Measurements from ENCODE around the gene WBP4.
"Not testable (repeated sequence)": the region's sequence is repeated elsewhere in the genome, so short reads cannot be mapped to it uniquely, and the experiment has no call there.

The WBP4 gene

DNA sequence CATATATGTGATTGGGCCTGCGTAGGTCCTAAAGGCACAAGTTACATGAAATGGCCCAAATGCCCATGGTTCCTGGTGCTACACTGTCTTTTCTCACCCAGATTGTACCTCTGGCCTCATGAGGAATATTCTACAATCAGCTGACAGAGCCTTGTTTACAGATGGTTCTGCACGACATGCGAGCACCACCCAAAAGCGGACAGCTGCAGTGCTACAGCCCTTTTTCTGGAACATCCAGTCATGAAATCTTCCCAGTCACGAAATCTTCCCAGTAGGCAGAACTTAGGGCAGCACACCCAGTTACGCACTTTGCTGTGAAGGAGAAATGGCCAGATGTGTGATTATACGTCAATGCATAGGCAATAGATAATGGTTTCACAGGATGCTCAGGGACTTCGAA lies 34.5 kb upstream of the WBP4 start:
- Histone ChIP-seq H3K27me3 (ENCODE audit: control insufficient read depth, insufficient read depth, low read length) (no peaks in the 10 kb centered on the region), H3K9ac (ENCODE audit: low read length) (no peak overlapping the region), H3K4me1 (ENCODE audit: control insufficient read depth, insufficient read depth, low read length) (no peaks in the 10 kb centered on the region), H3K4me3 (ENCODE audit: low read depth, low read length) (no peak overlapping the region), H3K36me3 (ENCODE audit: control insufficient read depth, insufficient read depth, low read length) (no peaks in the 10 kb centered on the region), H3K9me3 (ENCODE audit: control insufficient read depth, insufficient read depth, low read depth, low read length) (no peaks in the 10 kb centered on the region), H3K27ac (ENCODE audit: low read depth, low read length) (no peak overlapping the region)

DNA sequence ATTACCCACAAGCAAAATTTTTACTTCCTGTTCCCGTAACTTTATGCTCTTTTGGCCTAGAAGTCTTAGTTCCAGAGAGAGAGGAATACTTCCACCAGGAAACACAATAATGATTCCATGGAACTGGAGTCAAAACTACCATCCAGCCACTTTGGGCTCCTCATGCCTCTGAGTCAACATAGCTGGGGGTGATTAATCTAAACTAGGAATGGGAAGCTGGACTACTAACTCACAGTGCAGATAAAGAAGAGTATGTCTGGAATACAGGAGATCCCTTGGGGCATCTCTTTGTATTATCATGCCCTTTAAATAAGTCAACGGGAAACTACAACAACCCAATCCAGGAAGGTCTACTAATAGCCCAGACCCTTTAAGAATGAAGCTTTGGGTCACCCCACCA lies 33.3 kb upstream of the WBP4 start:
- no peaks in the 10 kb centered on the region for H3K27me3 ChIP-seq (ENCODE audit: control insufficient read depth, insufficient read depth, low read length)
- H3K36me3 ChIP-seq (ENCODE audit: control insufficient read depth, insufficient read depth, low read length), result no peaks in the 10 kb centered on the region
- H3K4me3 ChIP-seq (ENCODE audit: low read depth, low read length), result no peak overlapping the region
- no peaks in the 10 kb centered on the region for H3K9me3 ChIP-seq (ENCODE audit: control insufficient read depth, insufficient read depth, low read depth, low read length)
- no peaks in the 10 kb centered on the region for H3K4me1 ChIP-seq (ENCODE audit: control insufficient read depth, insufficient read depth, low read length)
- H3K27ac ChIP-seq (ENCODE audit: low read depth, low read length), result no peak overlapping the region
- H3K9ac ChIP-seq (ENCODE audit: low read length), result no peak overlapping the region

DNA sequence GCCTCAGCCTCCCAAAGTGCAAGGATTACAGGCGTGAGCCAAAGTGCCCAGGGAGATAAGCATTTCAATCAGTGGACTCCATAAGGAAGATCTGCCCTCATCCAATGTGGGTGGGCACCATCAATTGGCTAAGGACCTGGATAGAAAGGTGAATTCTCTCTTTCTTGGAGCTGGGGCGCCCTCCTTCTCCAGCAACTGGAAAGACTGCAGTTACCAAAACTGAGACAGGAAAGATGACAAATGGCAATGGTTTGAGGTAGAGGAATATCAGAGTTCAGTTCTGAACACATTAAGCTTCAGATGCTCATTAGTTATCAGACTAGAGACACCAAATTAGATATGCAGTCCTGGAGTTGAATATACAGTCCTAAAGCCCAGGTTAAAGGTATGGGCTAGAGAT lies 31.7 kb upstream of the WBP4 start:
- Histone ChIP-seq H3K9ac (ENCODE audit: low read length) (no peak overlapping the region), H3K27ac (ENCODE audit: low read depth, low read length) (no peak overlapping the region), H3K4me1 (ENCODE audit: control insufficient read depth, insufficient read depth, low read length) (no peaks in the 10 kb centered on the region), H3K27me3 (ENCODE audit: control insufficient read depth, insufficient read depth, low read length) (no peaks in the 10 kb centered on the region), H3K4me3 (ENCODE audit: low read depth, low read length) (no peak overlapping the region), H3K36me3 (ENCODE audit: control insufficient read depth, insufficient read depth, low read length) (no peaks in the 10 kb centered on the region), H3K9me3 (ENCODE audit: control insufficient read depth, insufficient read depth, low read depth, low read length) (no peaks in the 10 kb centered on the region)

DNA sequence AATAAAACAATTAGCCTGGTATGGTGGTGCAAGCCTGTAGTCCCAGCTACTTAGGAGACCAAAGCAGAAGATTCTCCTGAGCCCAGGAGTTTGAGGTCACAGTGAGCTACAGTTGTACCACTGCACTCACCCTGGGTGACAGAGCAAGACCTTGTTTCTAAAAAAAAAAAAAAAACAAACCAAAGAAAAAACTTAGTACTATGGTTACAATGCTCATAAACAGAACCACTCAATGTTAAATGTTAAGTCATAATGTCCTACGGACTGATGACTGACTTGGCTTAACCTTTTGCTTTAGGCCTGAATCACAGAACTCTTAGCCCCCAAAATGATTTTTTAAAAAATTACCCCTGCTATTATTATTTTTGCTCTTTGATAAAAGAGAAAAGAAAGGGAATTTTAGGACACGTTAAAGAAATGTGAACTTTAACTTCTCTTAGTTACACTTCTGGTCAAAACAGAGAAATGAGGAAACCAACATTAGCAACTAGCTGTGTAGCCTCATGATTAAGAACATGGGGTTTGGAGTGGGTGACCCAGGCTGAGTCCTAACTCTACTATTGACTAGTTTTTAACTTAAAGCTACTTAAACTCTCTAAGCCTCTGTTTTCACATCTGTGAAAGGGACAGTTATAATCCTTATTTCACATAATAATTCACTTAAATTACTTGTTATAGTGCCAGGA lies 28.5 kb upstream of the WBP4 start:
- no peaks in the 10 kb centered on the region for H3K27me3 ChIP-seq (ENCODE audit: control insufficient read depth, insufficient read depth, low read length)
- no peak overlapping the region for H3K9ac ChIP-seq (ENCODE audit: low read length)
- H3K4me1 ChIP-seq (ENCODE audit: control insufficient read depth, insufficient read depth, low read length), result peaks cover 3% of the 10 kb centered on the region; the same call in 1 of the 2 replicates
- no peak overlapping the region for H3K4me3 ChIP-seq (ENCODE audit: low read depth, low read length)
- no peaks in the 10 kb centered on the region for H3K9me3 ChIP-seq (ENCODE audit: control insufficient read depth, insufficient read depth, low read depth, low read length)
- H3K36me3 ChIP-seq (ENCODE audit: control insufficient read depth, insufficient read depth, low read length), result no peaks in the 10 kb centered on the region
- H3K27ac ChIP-seq (ENCODE audit: low read depth, low read length), result no peak overlapping the region

DNA sequence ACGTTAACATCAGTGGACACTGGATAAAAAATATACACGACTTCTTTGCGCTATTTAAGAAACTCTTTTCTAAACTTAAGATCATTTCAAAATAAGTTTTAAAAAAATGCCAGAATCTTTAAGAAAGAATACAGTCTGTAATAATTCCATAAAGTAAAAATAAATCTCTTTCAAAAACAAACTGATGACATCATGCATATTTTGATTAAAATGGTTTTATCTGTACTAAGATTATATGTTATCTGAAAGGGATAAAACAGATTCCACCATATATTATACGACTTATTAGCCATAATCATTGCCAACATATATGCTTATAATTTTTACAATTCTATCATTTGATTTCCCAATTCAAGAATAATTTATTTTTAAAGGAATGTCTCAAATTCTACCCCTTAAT lies 26.9 kb upstream of the WBP4 start:
- Histone ChIP-seq H3K4me1 (ENCODE audit: control insufficient read depth, insufficient read depth, low read length) (peaks cover 3% of the 10 kb centered on the region; the same call in 1 of the 2 replicates), H3K27me3 (ENCODE audit: control insufficient read depth, insufficient read depth, low read length) (no peaks in the 10 kb centered on the region), H3K27ac (ENCODE audit: low read depth, low read length) (no peak overlapping the region), H3K9ac (ENCODE audit: low read length) (no peak overlapping the region), H3K9me3 (ENCODE audit: control insufficient read depth, insufficient read depth, low read depth, low read length) (peaks cover 2% of the 10 kb centered on the region; the same call in 1 of the 2 replicates), H3K4me3 (ENCODE audit: low read depth, low read length) (no peak overlapping the region), H3K36me3 (ENCODE audit: control insufficient read depth, insufficient read depth, low read length) (no peaks in the 10 kb centered on the region)

DNA sequence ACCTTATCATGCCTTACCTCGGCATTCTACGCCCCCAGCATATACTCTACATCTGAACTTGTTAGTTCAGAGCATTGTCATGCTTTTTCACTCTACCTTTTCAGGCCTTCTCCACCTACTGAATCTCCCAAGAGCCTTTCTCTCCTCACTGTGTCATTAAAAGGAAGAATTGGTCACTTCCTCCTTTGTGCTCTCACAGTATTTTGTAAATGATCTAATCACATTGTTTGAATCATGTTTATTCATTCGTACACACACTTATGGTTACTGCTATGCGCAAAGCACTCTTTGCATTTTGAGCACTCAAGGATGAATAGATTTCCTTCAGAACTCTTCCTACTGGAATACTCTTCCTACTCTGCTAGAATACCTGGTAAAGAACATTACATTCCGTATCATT lies 26.4 kb upstream of the WBP4 start:
- Histone ChIP-seq H3K4me3 (ENCODE audit: low read depth, low read length) (no peak overlapping the region), H3K27ac (ENCODE audit: low read depth, low read length) (no peak overlapping the region), H3K36me3 (ENCODE audit: control insufficient read depth, insufficient read depth, low read length) (no peaks in the 10 kb centered on the region), H3K27me3 (ENCODE audit: control insufficient read depth, insufficient read depth, low read length) (no peaks in the 10 kb centered on the region), H3K9me3 (ENCODE audit: control insufficient read depth, insufficient read depth, low read depth, low read length) (peaks cover 2% of the 10 kb centered on the region; the same call in 1 of the 2 replicates), H3K4me1 (ENCODE audit: control insufficient read depth, insufficient read depth, low read length) (peaks cover 3% of the 10 kb centered on the region; the same call in 1 of the 2 replicates), H3K9ac (ENCODE audit: low read length) (no peak overlapping the region)

DNA sequence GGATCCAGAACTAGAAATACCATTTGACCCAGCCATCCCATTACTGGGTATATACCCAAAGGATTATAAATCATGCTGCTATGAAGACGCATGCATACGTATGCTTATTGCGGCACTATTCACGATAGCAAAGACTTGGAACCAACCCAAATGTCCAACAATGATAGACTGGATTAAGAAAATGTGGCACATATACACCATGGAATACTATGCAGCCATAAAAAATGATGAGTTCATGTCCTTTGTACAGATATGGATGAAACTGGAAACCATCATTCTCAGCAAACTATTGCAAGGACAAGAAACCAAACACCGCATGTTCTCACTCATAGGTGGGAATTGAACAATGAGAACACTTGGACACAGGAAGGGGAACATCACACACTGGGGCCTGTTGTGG lies 24.8 kb upstream of the WBP4 start:
- H3K9ac ChIP-seq (ENCODE audit: low read length), result not testable (repeated sequence)

DNA sequence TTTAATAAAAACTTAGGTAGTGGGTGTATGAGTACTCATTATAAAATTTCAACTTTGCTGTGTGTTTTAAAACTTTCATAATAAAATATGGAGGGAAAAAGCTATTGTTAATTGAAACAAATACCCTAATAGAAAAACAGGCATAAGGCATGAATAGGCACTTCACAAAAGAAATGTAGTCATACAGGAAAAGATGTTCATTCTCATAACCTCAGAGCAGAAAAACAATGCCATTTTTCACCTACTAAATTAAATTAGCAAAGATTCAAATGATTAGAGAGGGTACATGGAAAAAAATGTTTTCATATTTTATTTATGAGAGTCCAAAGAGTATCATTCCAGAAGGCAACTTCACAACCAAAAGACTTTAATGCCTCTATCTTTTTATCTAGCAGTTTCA lies 21.6 kb upstream of the WBP4 start:
- Histone ChIP-seq H3K4me3 (ENCODE audit: low read depth, low read length) (no peak overlapping the region), H3K27ac (ENCODE audit: low read depth, low read length) (no peak overlapping the region), H3K9ac (ENCODE audit: low read length) (no peak overlapping the region), H3K36me3 (ENCODE audit: control insufficient read depth, insufficient read depth, low read length) (no peaks in the 10 kb centered on the region), H3K9me3 (ENCODE audit: control insufficient read depth, insufficient read depth, low read depth, low read length) (peaks cover 21% of the 10 kb centered on the region), H3K4me1 (ENCODE audit: control insufficient read depth, insufficient read depth, low read length) (peaks cover 2% of the 10 kb centered on the region; the same call in 1 of the 2 replicates), H3K27me3 (ENCODE audit: control insufficient read depth, insufficient read depth, low read length) (no peaks in the 10 kb centered on the region)

More for the DNA sequence above, 24.8 kb upstream of the WBP4 start:
- not testable (repeated sequence) for H3K4me1 ChIP-seq (ENCODE audit: control insufficient read depth, insufficient read depth, low read length); H3K36me3 ChIP-seq (ENCODE audit: control insufficient read depth, insufficient read depth, low read length); H3K27me3 ChIP-seq (ENCODE audit: control insufficient read depth, insufficient read depth, low read length); H3K27ac ChIP-seq (ENCODE audit: low read depth, low read length); H3K4me3 ChIP-seq (ENCODE audit: low read depth, low read length)
- peaks cover 19% of the 10 kb centered on the region for H3K9me3 ChIP-seq (ENCODE audit: control insufficient read depth, insufficient read depth, low read depth, low read length)

DNA sequence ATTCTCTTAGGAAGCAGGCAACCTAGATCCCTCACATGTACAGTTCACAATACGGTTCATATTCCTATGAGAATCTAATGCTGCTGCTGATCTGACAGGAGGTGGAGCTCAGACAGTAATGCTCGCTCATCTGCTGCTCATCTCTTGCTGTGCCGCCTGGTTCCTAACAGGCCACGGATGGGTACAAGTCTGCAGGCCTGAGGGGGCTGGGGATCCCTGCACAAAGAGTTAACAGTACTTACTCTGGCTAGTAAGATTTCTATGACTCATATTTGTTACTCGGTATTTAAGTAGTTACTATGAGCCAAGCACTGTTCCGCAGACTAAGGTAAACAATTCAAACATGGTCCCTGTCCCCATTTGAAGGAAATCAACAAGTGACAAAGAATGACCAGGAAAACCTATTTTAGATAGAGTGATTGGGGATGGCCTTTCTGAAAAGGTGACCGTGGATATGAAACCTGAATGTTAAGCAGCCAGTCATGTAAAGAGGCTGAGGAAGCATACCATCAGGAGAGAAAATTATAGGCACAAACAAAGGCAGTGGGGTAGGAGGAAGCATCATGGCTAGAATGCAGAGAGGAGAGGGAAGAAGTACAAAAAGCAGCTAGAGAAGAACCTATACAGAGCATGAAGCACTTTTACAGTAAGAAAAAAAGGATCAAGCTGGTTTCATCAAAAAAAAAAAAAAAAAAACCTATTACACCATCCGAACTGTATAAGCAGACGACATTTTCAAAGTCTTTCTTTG lies 20.6 kb upstream of the WBP4 start:
- no peak overlapping the region for H3K9ac ChIP-seq (ENCODE audit: low read length)
- H3K27ac ChIP-seq (ENCODE audit: low read depth, low read length), result no peak overlapping the region
- H3K4me1 ChIP-seq (ENCODE audit: control insufficient read depth, insufficient read depth, low read length), result no peaks in the 10 kb centered on the region
- no peaks in the 10 kb centered on the region for H3K36me3 ChIP-seq (ENCODE audit: control insufficient read depth, insufficient read depth, low read length)
- no peaks in the 10 kb centered on the region for H3K27me3 ChIP-seq (ENCODE audit: control insufficient read depth, insufficient read depth, low read length)
- peaks cover 21% of the 10 kb centered on the region for H3K9me3 ChIP-seq (ENCODE audit: control insufficient read depth, insufficient read depth, low read depth, low read length)
- H3K4me3 ChIP-seq (ENCODE audit: low read depth, low read length), result no peak overlapping the region

DNA sequence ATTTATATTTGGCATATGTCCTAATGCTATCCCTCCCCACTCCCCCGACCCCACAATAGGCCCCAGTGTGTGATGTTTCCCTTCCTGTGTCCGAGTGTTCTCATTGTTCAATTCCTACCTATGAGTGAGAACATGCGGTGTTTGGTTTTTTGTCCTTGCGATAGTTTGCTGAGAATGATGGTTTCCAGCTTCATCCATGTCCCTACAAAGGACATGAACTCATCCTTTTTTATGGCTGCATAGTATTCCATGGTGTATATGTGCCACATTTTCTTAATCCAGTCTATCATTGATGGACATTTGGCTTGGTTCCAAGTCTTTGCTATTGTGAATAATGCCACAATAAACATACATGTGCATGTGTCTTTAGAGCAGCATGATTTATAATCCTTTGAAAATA lies 18.9 kb upstream of the WBP4 start:
- not testable (repeated sequence) for H3K9ac ChIP-seq (ENCODE audit: low read length); H3K36me3 ChIP-seq (ENCODE audit: control insufficient read depth, insufficient read depth, low read length); H3K27me3 ChIP-seq (ENCODE audit: control insufficient read depth, insufficient read depth, low read length); H3K27ac ChIP-seq (ENCODE audit: low read depth, low read length); H3K4me1 ChIP-seq (ENCODE audit: control insufficient read depth, insufficient read depth, low read length); H3K4me3 ChIP-seq (ENCODE audit: low read depth, low read length)
- peaks cover 23% of the 10 kb centered on the region for H3K9me3 ChIP-seq (ENCODE audit: control insufficient read depth, insufficient read depth, low read depth, low read length)

DNA sequence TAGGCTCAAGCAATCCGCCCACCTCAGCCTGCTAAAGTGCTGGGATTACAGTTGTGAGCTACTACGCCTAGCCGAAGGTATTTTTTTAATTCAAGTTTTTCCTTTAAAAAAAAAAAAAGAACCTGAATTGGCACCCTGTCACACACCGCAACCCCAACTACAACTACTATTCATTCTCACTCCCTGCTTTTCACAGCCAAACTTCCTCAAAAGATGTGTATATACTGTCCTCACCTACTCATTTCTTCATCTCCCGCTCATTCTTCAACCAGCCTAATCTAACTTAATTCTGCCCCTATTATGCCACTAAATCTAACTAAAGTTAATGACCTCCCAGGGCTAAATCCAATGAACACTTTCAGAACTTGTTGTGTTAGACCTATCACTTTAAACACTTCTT lies 12.7 kb upstream of the WBP4 start:
- Histone ChIP-seq H3K27me3 (ENCODE audit: control insufficient read depth, insufficient read depth, low read length) (no peaks in the 10 kb centered on the region), H3K4me1 (ENCODE audit: control insufficient read depth, insufficient read depth, low read length) (no peaks in the 10 kb centered on the region), H3K9me3 (ENCODE audit: control insufficient read depth, insufficient read depth, low read depth, low read length) (peaks cover 27% of the 10 kb centered on the region), H3K27ac (ENCODE audit: low read depth, low read length) (no peak overlapping the region), H3K9ac (ENCODE audit: low read length) (no peak overlapping the region), H3K36me3 (ENCODE audit: control insufficient read depth, insufficient read depth, low read length) (peaks cover 11% of the 10 kb centered on the region), H3K4me3 (ENCODE audit: low read depth, low read length) (no peak overlapping the region)

Data from HUES6 (cell line).